K562 (cell line): Measurements from ENCODE around the gene FGG. TPM values are rescaled to one million over a fixed set of nuclear protein-coding genes. Genes with fewer than 3 reads are reported as not detected.
A peak's percentile ranks its signal among the peaks of the same experiment; 100 is the strongest.

ENCODE experiments used
- CBFA2T3 ChIP-seq: fragments of 450-650 bp; IDR thresholded peaks from 2 replicates; pipeline ENCODE4 v1.6.1; 2017
- CTBP1 ChIP-seq: fragments of 450-650 bp; IDR thresholded peaks from 2 replicates; pipeline ENCODE4 v1.6.1; 2016; ENCODE audit warnings: borderline replicate concordance
- FOXK2 ChIP-seq, 2 experiments: fragments of 450-650 bp; IDR thresholded peaks in 1 of 2; conservative IDR thresholded peaks in 1 of 2; 2 replicates each; pipeline ENCODE4 v1.6.1; 2016; ENCODE audit warnings: low read depth in 2 of 2, mild to moderate bottlenecking in 1 of 2
- GATA2 ChIP-seq: sonication (generic); formaldehyde crosslinking; IDR thresholded peaks from 2 replicates; pipeline ENCODE4 v1.4.0; 2020; ENCODE audit warnings: mild to moderate bottlenecking, missing genetic modification reagents
- GTF2A2 ChIP-seq: IDR thresholded peaks from 2 replicates; pipeline ENCODE4 v1.6.1; 2016; ENCODE audit warnings: mild to moderate bottlenecking, missing genetic modification characterization, missing compliant biosample characterization
- HSF4 ChIP-seq: fragments of 250-450 bp; sonication (Bioruptor Pico); IDR thresholded peaks from 2 replicates; pipeline ENCODE4 v2.1.2; 2022; ENCODE audit warnings: mild to moderate bottlenecking, moderate library complexity, borderline replicate concordance
- NFE2 ChIP-seq: IDR thresholded peaks from 2 replicates; pipeline ENCODE4 v1.6.1; 2014; ENCODE audit warnings: antibody characterized with exemption, low read depth
- NR2C1 ChIP-seq, 2 experiments: fragments of 450-650 bp; IDR thresholded peaks; 2 replicates each; pipeline ENCODE4 v1.6.1; 2017; ENCODE audit warnings: mild to moderate bottlenecking in 2 of 2, antibody characterized with exemption in 1 of 2, inconsistent platforms in 1 of 2, missing compliant biosample characterization in 1 of 2, missing genetic modification characterization in 1 of 2
- PCBP1 ChIP-seq: fragments of 200-400 bp; formaldehyde crosslinking; IDR thresholded peaks from 2 replicates; pipeline ENCODE4 v1.6.1; 2018; ENCODE audit warnings: mild to moderate bottlenecking, low read depth, low read length; ENCODE audit not compliant: poor library complexity, severe bottlenecking
- POLR3G ChIP-seq: IDR thresholded peaks from 2 replicates; pipeline ENCODE4 v1.6.1; 2011; ENCODE audit not compliant: insufficient read length, insufficient replicate concordance; ENCODE audit errors: extremely low read depth
- RBM22 ChIP-seq: fragments of 200-400 bp; formaldehyde crosslinking; IDR thresholded peaks from 2 replicates; pipeline ENCODE4 v1.6.1; 2018; ENCODE audit warnings: low read length, low read depth; ENCODE audit not compliant: poor library complexity, severe bottlenecking
- RBM39 ChIP-seq: fragments of 200-400 bp; formaldehyde crosslinking; optimal IDR thresholded peaks from 2 replicates; pipeline ENCODE3; 2018; ENCODE audit warnings: low read depth, low read length
- SIN3B ChIP-seq: fragments of 450-650 bp; IDR thresholded peaks from 2 replicates; pipeline ENCODE4 v1.6.1; 2017; ENCODE audit warnings: low read depth, mild to moderate bottlenecking, moderate library complexity
- TAL1 ChIP-seq: fragments of 450-650 bp; IDR thresholded peaks from 2 replicates; pipeline ENCODE4 v1.6.1; 2016; ENCODE audit warnings: mild to moderate bottlenecking
- TRIM28 ChIP-seq: fragments of 450-650 bp; IDR thresholded peaks from 2 replicates; pipeline ENCODE4 v1.6.1; 2017
- ZKSCAN3 ChIP-seq: fragments of 250-450 bp; sonication (Bioruptor Pico); IDR thresholded peaks from 2 replicates; pipeline ENCODE4 v1.4.0; 2020
- ZKSCAN8 ChIP-seq: fragments of 200-800 bp; sonication (Bioruptor generic); IDR thresholded peaks from 2 replicates; pipeline ENCODE4 v1.6.1; 2016; ENCODE audit warnings: missing genetic modification characterization, missing compliant biosample characterization
- ZNF212 ChIP-seq: fragments of 450-650 bp; formaldehyde crosslinking; IDR thresholded peaks from 2 replicates; pipeline ENCODE4 v1.4.0; 2020; ENCODE audit warnings: mild to moderate bottlenecking
- ZNF41 ChIP-seq: fragments of 250-450 bp; sonication (Bioruptor Pico); conservative IDR thresholded peaks from 2 replicates; pipeline ENCODE4 v1.4.0; 2020; ENCODE audit warnings: mild to moderate bottlenecking
- ZNF76 ChIP-seq: fragments of 250-450 bp; sonication (Bioruptor Pico); IDR thresholded peaks from 2 replicates; pipeline ENCODE4 v1.4.0; 2020; ENCODE audit warnings: mild to moderate bottlenecking, moderate library complexity, borderline replicate concordance
- polyA plus RNA-seq, 8 experiments: library from polyadenylated mRNA; depleted of rRNA in 4 of 8; stranded (reverse) in 5 of 8; unstranded in 3 of 8; fragments of >200 nt; fragmentation: Nextera tagmentation in 2 of 8; fragmentation: Illumina TruSeq in 1 of 8; extraction: Ambion mirVana in 2 of 8; extraction: Trizol in 1 of 8; gene quantifications; 2 replicates each; pipeline versions ENCODE4 v1.2.1 to v1.2.3, GENCODE V29; 2011 to 2014; ENCODE audit warnings: inconsistent platforms in 1 of 8, missing spikeins in 1 of 8
- total RNA-seq, 7 experiments: library from RNA; depleted of rRNA in 6 of 7; stranded (reverse); fragments of >200 nt in 6 of 7; fragmentation: Illumina TruSeq in 2 of 7; extraction: Trizol in 2 of 7; gene quantifications; 2 replicates each; pipeline versions ENCODE4 v1.2.1 to v1.2.3, GENCODE V29; 2011 to 2021; ENCODE audit warnings: low replicate concordance in 1 of 7
- TF ChIP-seq, protein P1 (sequence below): fragments of 450-650 bp; IDR thresholded peaks from 2 replicates; pipeline ENCODE4 v1.6.1; 2016
- TF ChIP-seq, protein P2 (sequence below): sonication (generic); formaldehyde crosslinking; IDR thresholded peaks from 2 replicates; pipeline ENCODE4 v1.8.1; 2022; ENCODE audit warnings: missing genetic modification reagents
- TF ChIP-seq, protein P3 (sequence below): IDR thresholded peaks from 3 replicates; pipeline ENCODE4 v1.6.1; 2011; ENCODE audit warnings: borderline replicate concordance, mild to moderate bottlenecking; ENCODE audit not compliant: insufficient read length, insufficient read depth
- TF ChIP-seq, protein P4 (sequence below): fragments of 200-800 bp; sonication (Bioruptor generic); IDR thresholded peaks from 2 replicates; pipeline ENCODE4 v1.6.1; 2017; ENCODE audit warnings: missing genetic modification characterization, missing compliant biosample characterization
- TF ChIP-seq, protein P5 (sequence below): fragments of 250-450 bp; sonication (Bioruptor Pico); IDR thresholded peaks from 2 replicates; pipeline ENCODE4 v1.6.1; 2021; ENCODE audit warnings: mild to moderate bottlenecking

Gene FGG
- total and polyA plus RNA-seq, 9 of the 15 experiments (the other 6 are each of a cell fraction or from before 2014, with no cell fraction given): 0.08 to 2.2 (median 0.33) TPM; not detected in 2

DNA sequence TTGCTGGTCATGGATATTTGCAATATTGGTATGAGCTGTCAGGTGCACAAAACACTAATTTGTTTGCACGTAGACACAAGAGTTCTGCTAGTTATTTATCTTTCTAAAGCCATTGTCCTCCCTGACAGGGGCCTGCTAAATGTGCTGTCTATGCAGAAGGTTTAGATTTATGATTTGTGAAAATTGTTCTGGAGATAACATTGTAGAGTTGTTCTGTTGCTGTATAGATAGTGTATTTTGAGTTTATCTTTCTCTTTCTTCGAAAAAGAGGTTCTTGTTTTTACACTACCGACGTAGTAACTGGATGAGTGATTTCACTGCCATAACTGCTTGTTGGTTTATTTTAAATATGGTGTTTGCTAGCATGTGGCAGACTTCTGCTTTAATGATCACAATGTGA is 28.5 kb upstream of the FGG start (continued):
- TF ChIP-seq HSF4 (no peak), NR2C1 (IDR thresholded peaks at IDR 0.05) (no peak), NR2C1 (tag; IDR thresholded peaks at IDR 0.05) (no peak), NFE2 (no peak), SIN3B (no peak), GTF2A2 (tag) (no peak), ZNF212 (no peak), CBFA2T3 (peak; percentile 80), ZKSCAN8 (no peak), FOXK2 (conservative IDR thresholded peaks at IDR 0.05 in 1 of 2, IDR thresholded peaks at IDR 0.05 in 1 of 2; ENCODE audit: low read depth in 2 of 2) (no peak), TRIM28 (no peak), RBM39 (no peak), TAL1 (peak; percentile 87), CTBP1 (no peak), PCBP1 (no peak), GATA2 (no peak), ZNF41 (no peak), RBM22 (no peak), ZKSCAN3 (CRISPR knock-in tag) (no peak), ZNF76 (CRISPR knock-in tag) (no peak), POLR3G (no peak)
- TF ChIP-seq, protein P1, sequence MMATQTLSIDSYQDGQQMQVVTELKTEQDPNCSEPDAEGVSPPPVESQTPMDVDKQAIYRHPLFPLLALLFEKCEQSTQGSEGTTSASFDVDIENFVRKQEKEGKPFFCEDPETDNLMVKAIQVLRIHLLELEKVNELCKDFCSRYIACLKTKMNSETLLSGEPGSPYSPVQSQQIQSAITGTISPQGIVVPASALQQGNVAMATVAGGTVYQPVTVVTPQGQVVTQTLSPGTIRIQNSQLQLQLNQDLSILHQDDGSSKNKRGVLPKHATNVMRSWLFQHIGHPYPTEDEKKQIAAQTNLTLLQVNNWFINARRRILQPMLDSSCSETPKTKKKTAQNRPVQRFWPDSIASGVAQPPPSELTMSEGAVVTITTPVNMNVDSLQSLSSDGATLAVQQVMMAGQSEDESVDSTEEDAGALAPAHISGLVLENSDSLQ: peak; percentile 69
- TF ChIP-seq, protein P2, sequence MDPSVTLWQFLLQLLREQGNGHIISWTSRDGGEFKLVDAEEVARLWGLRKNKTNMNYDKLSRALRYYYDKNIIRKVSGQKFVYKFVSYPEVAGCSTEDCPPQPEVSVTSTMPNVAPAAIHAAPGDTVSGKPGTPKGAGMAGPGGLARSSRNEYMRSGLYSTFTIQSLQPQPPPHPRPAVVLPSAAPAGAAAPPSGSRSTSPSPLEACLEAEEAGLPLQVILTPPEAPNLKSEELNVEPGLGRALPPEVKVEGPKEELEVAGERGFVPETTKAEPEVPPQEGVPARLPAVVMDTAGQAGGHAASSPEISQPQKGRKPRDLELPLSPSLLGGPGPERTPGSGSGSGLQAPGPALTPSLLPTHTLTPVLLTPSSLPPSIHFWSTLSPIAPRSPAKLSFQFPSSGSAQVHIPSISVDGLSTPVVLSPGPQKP: no peak
- TF ChIP-seq, protein P3, sequence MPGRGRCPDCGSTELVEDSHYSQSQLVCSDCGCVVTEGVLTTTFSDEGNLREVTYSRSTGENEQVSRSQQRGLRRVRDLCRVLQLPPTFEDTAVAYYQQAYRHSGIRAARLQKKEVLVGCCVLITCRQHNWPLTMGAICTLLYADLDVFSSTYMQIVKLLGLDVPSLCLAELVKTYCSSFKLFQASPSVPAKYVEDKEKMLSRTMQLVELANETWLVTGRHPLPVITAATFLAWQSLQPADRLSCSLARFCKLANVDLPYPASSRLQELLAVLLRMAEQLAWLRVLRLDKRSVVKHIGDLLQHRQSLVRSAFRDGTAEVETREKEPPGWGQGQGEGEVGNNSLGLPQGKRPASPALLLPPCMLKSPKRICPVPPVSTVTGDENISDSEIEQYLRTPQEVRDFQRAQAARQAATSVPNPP: no peak
- TF ChIP-seq, protein P4, sequence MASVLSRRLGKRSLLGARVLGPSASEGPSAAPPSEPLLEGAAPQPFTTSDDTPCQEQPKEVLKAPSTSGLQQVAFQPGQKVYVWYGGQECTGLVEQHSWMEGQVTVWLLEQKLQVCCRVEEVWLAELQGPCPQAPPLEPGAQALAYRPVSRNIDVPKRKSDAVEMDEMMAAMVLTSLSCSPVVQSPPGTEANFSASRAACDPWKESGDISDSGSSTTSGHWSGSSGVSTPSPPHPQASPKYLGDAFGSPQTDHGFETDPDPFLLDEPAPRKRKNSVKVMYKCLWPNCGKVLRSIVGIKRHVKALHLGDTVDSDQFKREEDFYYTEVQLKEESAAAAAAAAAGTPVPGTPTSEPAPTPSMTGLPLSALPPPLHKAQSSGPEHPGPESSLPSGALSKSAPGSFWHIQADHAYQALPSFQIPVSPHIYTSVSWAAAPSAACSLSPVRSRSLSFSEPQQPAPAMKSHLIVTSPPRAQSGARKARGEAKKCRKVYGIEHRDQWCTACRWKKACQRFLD (CRISPR knock-in tag): no peak
- TF ChIP-seq, protein P5, sequence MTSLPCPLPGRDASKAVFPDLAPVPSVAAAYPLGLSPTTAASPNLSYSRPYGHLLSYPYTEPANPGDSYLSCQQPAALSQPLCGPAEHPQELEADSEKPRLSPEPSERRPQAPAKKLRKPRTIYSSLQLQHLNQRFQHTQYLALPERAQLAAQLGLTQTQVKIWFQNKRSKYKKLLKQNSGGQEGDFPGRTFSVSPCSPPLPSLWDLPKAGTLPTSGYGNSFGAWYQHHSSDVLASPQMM (CRISPR knock-in tag): no peak
